Caco-2 (cell line): ENCODE measurements around the gene CRISPLD2. TPM values are rescaled to one million over a fixed set of nuclear protein-coding genes. Genes with fewer than 3 reads are reported as not detected.
A peak's percentile ranks its signal among the peaks of the same experiment; 100 is the strongest.

ENCODE experiments used
- BruUV-seq: library from RNA; stranded (reverse); fragments of 400-500 nt; replicated peaks from 2 replicates; lab custom pipeline; 2021; lab: Mats Ljungman, UMichigan
- CTCF ChIA-PET: fragments of 300-600 bp; sonication (Branson Sonifier 250); formaldehyde crosslinking; loops from one replicate; lab custom pipeline; 2022; ENCODE audit warnings: antibody characterized with exemption; lab: Charles Lee
- POLR2A ChIA-PET: fragments of 300-600 bp; sonication (Branson Sonifier 250); formaldehyde crosslinking; loops from one replicate; lab custom pipeline; 2022; ENCODE audit warnings: antibody characterized with exemption; lab: Charles Lee
- DNase-seq, 2 experiments: peaks; one replicate each; pipeline versions ENCODE4 v3.0.0 to v3.0.0-alpha.2; 2020 to 2022
- H3K27me3 ChIP-seq: replicated peaks from 2 replicates; pipeline ENCODE4 v1.6.0; 2011; ENCODE audit warnings: low read length; ENCODE audit not compliant: control insufficient read depth, insufficient read depth
- H3K36me3 ChIP-seq: 2 replicates; pipeline ENCODE4 v1.5.1; 2011; ENCODE audit warnings: low read length; ENCODE audit not compliant: control insufficient read depth, insufficient read depth
- H3K4me1 ChIP-seq: fragments of 250-450 bp; sonication (Bioruptor Pico); 2 replicates; pipeline ENCODE4 v1.5.1; 2020; ENCODE audit warnings: mild to moderate bottlenecking
- H3K4me3 ChIP-seq: 2 replicates; pipeline ENCODE4 v1.5.1; 2011; ENCODE audit warnings: low read depth, mild to moderate bottlenecking, control low read depth, low read length
- H3K9me3 ChIP-seq: fragments of 250-450 bp; sonication (Bioruptor Pico); 2 replicates; pipeline ENCODE4 v1.5.1; 2020; ENCODE audit warnings: mild to moderate bottlenecking, moderate library complexity
- H3K27ac Mint-ChIP-seq: one replicate; pipeline ENCODE4 v1.8.0; 2022; ENCODE audit warnings: mixed read lengths; ENCODE audit not compliant: unreplicated experiment
- H3K27me3 Mint-ChIP-seq: one replicate; pipeline ENCODE4 v1.8.0; 2022; ENCODE audit warnings: mixed read lengths; ENCODE audit not compliant: insufficient read depth, unreplicated experiment
- H3K36me3 Mint-ChIP-seq: one replicate; pipeline ENCODE4 v1.8.0; 2022; ENCODE audit warnings: mild to moderate bottlenecking, mixed read lengths; ENCODE audit not compliant: insufficient read depth, unreplicated experiment
- H3K4me1 Mint-ChIP-seq: one replicate; pipeline ENCODE4 v1.8.0; 2022; ENCODE audit warnings: low read depth, mixed read lengths; ENCODE audit not compliant: unreplicated experiment
- H3K4me3 Mint-ChIP-seq: one replicate; pipeline ENCODE4 v1.8.0; 2022; ENCODE audit warnings: mild to moderate bottlenecking, moderate library complexity, mixed read lengths; ENCODE audit not compliant: unreplicated experiment
- H3K9me3 Mint-ChIP-seq: one replicate; pipeline ENCODE4 v1.8.0; 2022; ENCODE audit warnings: mixed read lengths; ENCODE audit not compliant: unreplicated experiment
- CTCF ChIP-seq, 2 experiments: fragments of 200-600 bp in 1 of 2; IDR thresholded peaks; 1 replicate in 1 of 2; 2 replicates in 1 of 2; pipeline versions ENCODE4 v1.5.1 to v1.8.0; 2011 to 2022; ENCODE audit warnings: antibody characterized with exemption in 1 of 2, control low read depth in 1 of 2, inconsistent platforms in 1 of 2, low read depth in 1 of 2, low read length in 1 of 2, mild to moderate bottlenecking in 1 of 2, moderate library complexity in 1 of 2; ENCODE audit not compliant: insufficient read depth in 1 of 2, severe bottlenecking in 1 of 2, unreplicated experiment in 1 of 2
- intact Hi-C: fragments of 100-400 bp; cut with micrococcal nuclease; formaldehyde crosslinking; loops from one replicate; pipeline ENCODE4 v1.10.0; 2022; ENCODE audit not compliant: unreplicated experiment
- total RNA-seq: library from RNA; stranded (reverse); gene quantifications from 2 replicates; pipeline ENCODE4 v1.2.3, GENCODE V29; 2022

CRISPLD2 gene
- total RNA-seq, 1 experiment from 2014 or later = 4.0 TPM

- no peak overlapping the region for H3K4me3 Mint-ChIP-seq
- H3K4me3 ChIP-seq = no peak overlapping the region
- no TSS peak for BruUV-seq
Measured at GRCh38 chr16:84924331-84925091, 104.7 kb downstream of the CRISPLD2 start.

GRCh38 chr16:84925092-84925772 lies 105.4 kb downstream of the CRISPLD2 start:
- Mint-ChIP-seq H3K4me3 (no peak overlapping the region), H3K27me3 (no peaks in the 10 kb centered on the region), H3K27ac (no peak overlapping the region), H3K9me3 (no peaks in the 10 kb centered on the region), H3K4me1 (peaks cover 8% of the 10 kb centered on the region), H3K36me3 (no peaks in the 10 kb centered on the region)
- Histone ChIP-seq H3K9me3 (no peaks in the 10 kb centered on the region), H3K4me1 (peaks cover 16% of the 10 kb centered on the region), H3K36me3 (no peaks in the 10 kb centered on the region), H3K4me3 (no peak overlapping the region), H3K27me3 (no peaks in the 10 kb centered on the region)
- BruUV-seq = no TSS peak
- POLR2A ChIA-PET = no interaction called here
- peak; percentile 94 to 97 for TF ChIP-seq CTCF (IDR thresholded peaks at IDR 0.05; ENCODE audit: insufficient read depth in 1 of 2, low read depth in 1 of 2, low read length in 1 of 2, severe bottlenecking in 1 of 2, unreplicated experiment in 1 of 2)
- peak; percentile 76 to 87 for DNase-seq
- CTCF ChIA-PET = interaction anchor here (0.6 to 3.0 kb wide), 13 partner anchors 12 to 190 kb away, joined by 3 to 27 read pairs (median 5); no protein-coding TSS in a partner anchor
- intact Hi-C loops = loop anchor here (1.0 kb wide), 3 partner anchors 27 to 161 kb away; no protein-coding TSS in a partner anchor

More at GRCh38 chr16:84924331-84925091, 104.7 kb downstream of the CRISPLD2 start:
- TF ChIP-seq CTCF (IDR thresholded peaks at IDR 0.05; ENCODE audit: insufficient read depth in 1 of 2, low read depth in 1 of 2, low read length in 1 of 2, severe bottlenecking in 1 of 2, unreplicated experiment in 1 of 2) = no peak
- peaks cover 16% of the 10 kb centered on the region for H3K4me1 ChIP-seq
- no peaks in the 10 kb centered on the region for H3K9me3 ChIP-seq
- peak in 1 of 2 experiments; percentile 58 for DNase-seq
- intact Hi-C loops = loop anchor here (1.0 kb wide), 3 partner anchors 28 to 162 kb away; no protein-coding TSS in a partner anchor
- no peaks in the 10 kb centered on the region for H3K36me3 ChIP-seq
- ChIA-PET CTCF (interaction anchor here (0.6 to 3.0 kb wide), 10 partner anchors 11 to 191 kb away, joined by 3 to 27 read pairs (median 6); no protein-coding TSS in a partner anchor), POLR2A (no interaction called here)
- no peaks in the 10 kb centered on the region for H3K27me3 ChIP-seq
- no peaks in the 10 kb centered on the region for H3K36me3 Mint-ChIP-seq
- H3K4me1 Mint-ChIP-seq = peaks cover 8% of the 10 kb centered on the region
- H3K27ac Mint-ChIP-seq = no peak overlapping the region
- H3K9me3 Mint-ChIP-seq = no peaks in the 10 kb centered on the region
- no peaks in the 10 kb centered on the region for H3K27me3 Mint-ChIP-seq

- no TSS peak for BruUV-seq
- no peak for DNase-seq
- Mint-ChIP-seq H3K9me3 (no peaks in the 10 kb centered on the region), H3K27ac (no peak overlapping the region), H3K4me3 (no peak overlapping the region), H3K4me1 (peaks cover 8% of the 10 kb centered on the region), H3K27me3 (no peaks in the 10 kb centered on the region), H3K36me3 (no peaks in the 10 kb centered on the region)
- Histone ChIP-seq H3K4me1 (peaks cover 16% of the 10 kb centered on the region), H3K36me3 (no peaks in the 10 kb centered on the region), H3K27me3 (no peaks in the 10 kb centered on the region), H3K9me3 (no peaks in the 10 kb centered on the region), H3K4me3 (no peak overlapping the region)
- POLR2A ChIA-PET = interaction anchor here (0.6 kb wide), 1 partner anchor 26 kb away, joined by 3 read pairs; no protein-coding TSS in a partner anchor
- CTCF ChIA-PET = interaction anchor here (1.0 to 3.0 kb wide), 10 partner anchors 13 to 161 kb away, joined by 4 to 27 read pairs (median 6); partner anchors contain the start of gene CRISPLD2
- no peak for TF ChIP-seq CTCF (IDR thresholded peaks at IDR 0.05; ENCODE audit: insufficient read depth in 1 of 2, low read depth in 1 of 2, low read length in 1 of 2, severe bottlenecking in 1 of 2, unreplicated experiment in 1 of 2)
- intact Hi-C loops = loop anchor here (1.0 kb wide), 3 partner anchors 26 to 160 kb away; no protein-coding TSS in a partner anchor
Measured at GRCh38 chr16:84925773-84926372, 106.1 kb downstream of the CRISPLD2 start.
